Measurements from ENCODE around the gene AP5B1.

Gene AP5B1

GRCh38 chr11:65776710-65777141 is 4.0 kb downstream of the AP5B1 start:
- no peak for TF ChIP-seq BACH2 (CRISPR knock-in tag; IDR thresholded peaks at IDR 0.05; ENCODE audit: borderline replicate concordance)
- no peak for TF ChIP-seq TCF4 (CRISPR knock-in tag; IDR thresholded peaks at IDR 0.05; ENCODE audit: borderline replicate concordance)
- TF ChIP-seq CREB5 (CRISPR knock-in tag; IDR thresholded peaks at IDR 0.05; ENCODE audit: low read depth): no peak
- TF ChIP-seq ZFP30 (CRISPR knock-in tag; IDR thresholded peaks at IDR 0.05): no peak
- no peak for TF ChIP-seq RARB (CRISPR knock-in tag; IDR thresholded peaks at IDR 0.05)
- ATAC-seq: no peak

- no peak for ATAC-seq
- TF ChIP-seq RARB (CRISPR knock-in tag; IDR thresholded peaks at IDR 0.05) (no peak), TOX (CRISPR knock-in tag; IDR thresholded peaks at IDR 0.05; ENCODE audit: borderline replicate concordance) (no peak)
Observed at GRCh38 chr11:65776196-65776595, 4.6 kb downstream of the AP5B1 start.

GRCh38 chr11:65774525-65775306 is 6.1 kb downstream of the AP5B1 start:
- ATAC-seq: no peak
- TF ChIP-seq ISL1 (CRISPR knock-in tag; IDR thresholded peaks at IDR 0.05) (no peak), OSR1 (CRISPR knock-in tag; IDR thresholded peaks at IDR 0.05) (no peak), PATZ1 (CRISPR knock-in tag; IDR thresholded peaks at IDR 0.05; ENCODE audit: borderline replicate concordance) (no peak), POU6F1 (CRISPR knock-in tag; IDR thresholded peaks at IDR 0.05; ENCODE audit: borderline replicate concordance, low read depth) (no peak), CSDC2 (CRISPR knock-in tag; IDR thresholded peaks at IDR 0.05) (no peak), ZNF70 (CRISPR knock-in tag; IDR thresholded peaks at IDR 0.05) (no peak), GLIS3 (CRISPR knock-in tag; IDR thresholded peaks at IDR 0.05) (no peak)

GRCh38 chr11:65773784-65774411 is 6.9 kb downstream of the AP5B1 start:
- TF ChIP-seq ZNF8 (CRISPR knock-in tag; IDR thresholded peaks at IDR 0.05): no peak
- TF ChIP-seq CSDC2 (CRISPR knock-in tag; IDR thresholded peaks at IDR 0.05): no peak
- TF ChIP-seq PPARA (CRISPR knock-in tag; IDR thresholded peaks at IDR 0.05; ENCODE audit: borderline replicate concordance): no peak
- no peak for TF ChIP-seq ESRRG (CRISPR knock-in tag; IDR thresholded peaks at IDR 0.05)
- no peak for TF ChIP-seq BACH2 (CRISPR knock-in tag; IDR thresholded peaks at IDR 0.05; ENCODE audit: borderline replicate concordance)
- no peak for TF ChIP-seq CREB5 (CRISPR knock-in tag; IDR thresholded peaks at IDR 0.05; ENCODE audit: low read depth)
- no peak for TF ChIP-seq CSRNP3 (CRISPR knock-in tag; IDR thresholded peaks at IDR 0.05)
- TF ChIP-seq ZNF565 (CRISPR knock-in tag; conservative IDR thresholded peaks at IDR 0.05; ENCODE audit: low read depth): no peak
- TF ChIP-seq ARNTL (CRISPR knock-in tag; IDR thresholded peaks at IDR 0.05; ENCODE audit: borderline replicate concordance, low read depth): no peak
- TF ChIP-seq PATZ1 (CRISPR knock-in tag; IDR thresholded peaks at IDR 0.05; ENCODE audit: borderline replicate concordance): no peak
- TF ChIP-seq ZFP30 (CRISPR knock-in tag; IDR thresholded peaks at IDR 0.05): no peak
- no peak for TF ChIP-seq ISL1 (CRISPR knock-in tag; IDR thresholded peaks at IDR 0.05)
- no peak for TF ChIP-seq TOX (CRISPR knock-in tag; IDR thresholded peaks at IDR 0.05; ENCODE audit: borderline replicate concordance)
- no peak for TF ChIP-seq OSR1 (CRISPR knock-in tag; IDR thresholded peaks at IDR 0.05)
- no peak for TF ChIP-seq SNAI2 (CRISPR knock-in tag; IDR thresholded peaks at IDR 0.05)
- ATAC-seq: no peak
